HCT116 (cell line): Measurements from ENCODE around the gene CTSG. TPM values are rescaled to one million over a fixed set of nuclear protein-coding genes. Genes with fewer than 3 reads are reported as not detected.

Experiments
- ATAC-seq: fragments of 200-7000 bp; cut with Tn5 transposase; 2 replicates; pipeline ENCODE4 v1.9.1; 2020; ENCODE audit warnings: mild to moderate bottlenecking, moderate library complexity
- BruUV-seq: library from RNA; stranded (reverse); fragments of 400-500 nt; replicated peaks from 2 replicates; lab custom pipeline; 2021; lab: Mats Ljungman, UMichigan
- CTCF ChIA-PET: fragments of 300-600 bp; sonication (Branson Sonifier 250); formaldehyde crosslinking; loops from one replicate; lab custom pipeline; 2021; ENCODE audit warnings: antibody characterized with exemption; lab: Charles Lee
- POLR2A ChIA-PET: fragments of 300-600, 350-600 bp; sonication (Branson Sonifier 250); formaldehyde crosslinking; loops from one replicate; lab custom pipeline; 2021; ENCODE audit warnings: antibody characterized with exemption; lab: Charles Lee
- RAD21 ChIA-PET, 2 experiments: fragments of 300-600 bp; sonication (Branson Sonifier 250); formaldehyde crosslinking; loops; one replicate each; lab custom pipeline; 2023; ENCODE audit warnings: low total read pairs in 2 of 2; ENCODE audit not compliant: uncharacterized antibody in 2 of 2, unreplicated experiment in 2 of 2, low non-redundant PET in 1 of 2; lab: Charles Lee
- DNase-seq: peaks from one replicate; pipeline ENCODE4 v3.0.0-alpha.2; 2010; ENCODE audit warnings: low read depth, low spot score
- H2AFZ ChIP-seq: fragments of 200-600 bp; shearing (Covaris generic), sonication (generic); 2 replicates; pipeline ENCODE4 v1.6.1; 2017; ENCODE audit warnings: low read depth, mixed run types, mixed read lengths, antibody characterized with exemption, low read length; ENCODE audit not compliant: poor library complexity, severe bottlenecking
- H3K27ac ChIP-seq: 2 replicates; pipeline ENCODE4 v1.5.1; 2012; ENCODE audit warnings: low read depth, low read length
- H3K27me3 ChIP-seq: fragments of 200-600 bp; sonication (generic); 2 replicates; pipeline ENCODE4 v1.6.1; 2016; ENCODE audit warnings: mixed run types, low read length, mixed read lengths; ENCODE audit not compliant: insufficient read depth
- H3K36me3 ChIP-seq, 2 experiments: fragments of 200-500 bp in 1 of 2; fragments of 200-600 bp in 1 of 2; sonication (Bioruptor generic) in 1 of 2; sonication (generic) in 1 of 2; 2 replicates each; pipeline versions ENCODE4 v1.5.1 to v1.6.1; 2014 to 2016; ENCODE audit warnings: low read length in 2 of 2, inconsistent platforms in 1 of 2, mixed read lengths in 1 of 2, mixed run types in 1 of 2; ENCODE audit not compliant: insufficient read depth in 2 of 2, control insufficient read depth in 1 of 2
- H3K4me1 ChIP-seq, 2 experiments: fragments of 200-600 bp in 1 of 2; sonication (generic) in 1 of 2; 2 replicates each; pipeline versions ENCODE4 v1.5.1 to v1.6.1; 2012 to 2017; ENCODE audit warnings: low read length in 2 of 2, inconsistent platforms in 1 of 2, mild to moderate bottlenecking in 1 of 2, mixed read lengths in 1 of 2, mixed run types in 1 of 2, moderate library complexity in 1 of 2; ENCODE audit not compliant: insufficient read depth in 2 of 2, control insufficient read depth in 1 of 2
- H3K4me2 ChIP-seq: fragments of 200-600 bp; sonication (generic); 2 replicates; pipeline ENCODE4 v1.6.1; 2017; ENCODE audit warnings: mixed run types, low read length, mixed read lengths
- H3K4me3 ChIP-seq, 2 experiments: fragments of 200-600 bp in 1 of 2; sonication (generic) in 1 of 2; replicated peaks in 1 of 2; 2 replicates each; pipeline ENCODE4 v1.5.1; 2011 to 2016; ENCODE audit warnings: low read length in 2 of 2, control low read depth in 1 of 2, low read depth in 1 of 2, mild to moderate bottlenecking in 1 of 2, mixed read lengths in 1 of 2, mixed run types in 1 of 2
- H3K79me2 ChIP-seq: fragments of 200-600 bp; sonication (generic); 2 replicates; pipeline ENCODE4 v1.6.1; 2017; ENCODE audit warnings: mild to moderate bottlenecking, mixed run types, low read length, moderate library complexity, mixed read lengths; ENCODE audit not compliant: insufficient read depth
- H3K9ac ChIP-seq: fragments of 200-600 bp; sonication (generic); 2 replicates; pipeline ENCODE4 v1.6.1; 2016; ENCODE audit warnings: low read length, mixed read lengths
- H3K9me2 ChIP-seq: fragments of 200-600 bp; sonication (generic), shearing (Covaris generic); 2 replicates; pipeline ENCODE4 v1.6.1; 2017; ENCODE audit warnings: mixed run types, mild to moderate bottlenecking, moderate library complexity; ENCODE audit not compliant: insufficient read depth
- H3K9me3 ChIP-seq, 2 experiments: fragments of 200-500 bp in 1 of 2; fragments of 200-600 bp in 1 of 2; sonication (Bioruptor generic) in 1 of 2; sonication (generic) in 1 of 2; 2 replicates each; pipeline ENCODE4 v1.6.1; 2014 to 2017; ENCODE audit warnings: low read length in 2 of 2, mixed read lengths in 2 of 2, inconsistent platforms in 1 of 2, low read depth in 1 of 2, mild to moderate bottlenecking in 1 of 2, mixed run types in 1 of 2, moderate library complexity in 1 of 2; ENCODE audit not compliant: control insufficient read depth in 1 of 2, insufficient read depth in 1 of 2
- H4K20me1 ChIP-seq: fragments of 200-600 bp; sonication (generic), shearing (Covaris generic); 2 replicates; pipeline ENCODE4 v1.6.1; 2017; ENCODE audit warnings: mixed run types, mild to moderate bottlenecking, moderate library complexity; ENCODE audit not compliant: insufficient read depth
- ATF3 ChIP-seq: IDR thresholded peaks from 2 replicates; pipeline ENCODE4 v1.6.1; 2012
- CBX3 ChIP-seq: IDR thresholded peaks from 2 replicates; pipeline ENCODE4 v1.6.1; 2012; ENCODE audit warnings: low read depth
- EZH2 ChIP-seq: fragments of 200-600 bp; sonication (generic); IDR thresholded peaks from 2 replicates; pipeline ENCODE4 v1.6.1; 2017; ENCODE audit warnings: antibody characterized with exemption, mixed run types
- EZH2phosphoT487 ChIP-seq: fragments of 200-600 bp; IDR thresholded peaks from 2 replicates; pipeline ENCODE4 v1.6.1; 2018; ENCODE audit warnings: antibody characterized with exemption, borderline replicate concordance
- JUND ChIP-seq: IDR thresholded peaks from 2 replicates; pipeline ENCODE4 v1.6.1; 2012
- POLR2A ChIP-seq: IDR thresholded peaks from 2 replicates; pipeline ENCODE4 v1.7.0; 2011; ENCODE audit warnings: borderline replicate concordance; ENCODE audit not compliant: insufficient read depth, insufficient read length; ENCODE audit errors: extremely low read depth
- POLR2AphosphoS5 ChIP-seq: IDR thresholded peaks from 2 replicates; pipeline ENCODE4 v1.6.1; 2011; ENCODE audit warnings: mild to moderate bottlenecking, low read depth, low read length, moderate library complexity
- REST ChIP-seq: IDR thresholded peaks from 2 replicates; pipeline ENCODE4 v1.6.1; 2012; ENCODE audit warnings: low read depth
- SIN3A ChIP-seq: IDR thresholded peaks from 2 replicates; pipeline ENCODE4 v1.6.1; 2012; ENCODE audit warnings: low read depth
- SP1 ChIP-seq: IDR thresholded peaks from 2 replicates; pipeline ENCODE4 v1.6.1; 2012; ENCODE audit warnings: low read depth
- SRF ChIP-seq: IDR thresholded peaks from 2 replicates; pipeline ENCODE4 v1.6.1; 2012; ENCODE audit warnings: low read depth
- ZBTB33 ChIP-seq: IDR thresholded peaks from 2 replicates; pipeline ENCODE4 v1.6.1; 2011; ENCODE audit warnings: mild to moderate bottlenecking, low read length, moderate library complexity; ENCODE audit not compliant: insufficient replicate concordance; ENCODE audit errors: extremely low read depth
- ZNF274 ChIP-seq: fragments of 200-500 bp; sonication (Bioruptor generic); IDR thresholded peaks from 2 replicates; pipeline ENCODE4 v1.6.1; 2014; ENCODE audit warnings: mild to moderate bottlenecking, low read depth, low read length, inconsistent platforms
- intact Hi-C: fragments of 100-400 bp; cut with micrococcal nuclease; formaldehyde crosslinking; loops from 2 replicates; pipeline ENCODE4 v1.10.0; 2022
- total RNA-seq: library from RNA; stranded (reverse); gene quantifications from one replicate; pipeline ENCODE4 v1.2.1, GENCODE V29; 2021; ENCODE audit not compliant: unreplicated experiment
- TF ChIP-seq, protein P1 (sequence below), 3 experiments: fragments of 200-600 bp in 1 of 3; sonication (generic) in 1 of 3; IDR thresholded peaks in 2 of 3; conservative IDR thresholded peaks in 1 of 3; 2 replicates each; pipeline ENCODE4 v1.5.1; 2012 to 2017; ENCODE audit warnings: low read depth in 2 of 3, low read length in 2 of 3, antibody characterized with exemption in 1 of 3, borderline replicate concordance in 1 of 3, control low read depth in 1 of 3, mild to moderate bottlenecking in 1 of 3, mixed read lengths in 1 of 3, mixed run types in 1 of 3, moderate library complexity in 1 of 3; ENCODE audit not compliant: insufficient read depth in 1 of 3

The CTSG gene
- total RNA-seq, 1 experiment from 2014 or later, result not detected

- no peaks in the 10 kb centered on the region for H3K79me2 ChIP-seq
- no TSS peak for BruUV-seq
- H3K36me3 ChIP-seq, result no peaks in the 10 kb centered on the region
- POLR2A ChIA-PET, result no interaction called here
- H3K4me2 ChIP-seq, result no peak overlapping the region
- H2AFZ ChIP-seq, result no peak overlapping the region
- DNase-seq (no peak), ATAC-seq (no peak)
- no peaks in the 10 kb centered on the region for H3K9me3 ChIP-seq
- H3K27ac ChIP-seq, result no peak overlapping the region
- intact Hi-C loops, result no loop called here
- H3K9ac ChIP-seq, result no peak overlapping the region
- no peak overlapping the region for H3K4me3 ChIP-seq
- TF ChIP-seq ZNF274, result no peak
- RAD21 ChIA-PET, result no interaction called here
- no peaks in the 10 kb centered on the region; the same call in 1 of the 2 replicates for H3K27me3 ChIP-seq
- H4K20me1 ChIP-seq, result no peaks in the 10 kb centered on the region
- no peaks in the 10 kb centered on the region for H3K4me1 ChIP-seq
- CTCF ChIA-PET, result no interaction called here
- no peaks in the 10 kb centered on the region for H3K9me2 ChIP-seq
Measured at GRCh38 chr14:24578558-24578957, 2.5 kb upstream of the CTSG start.

- Histone ChIP-seq H3K9me3 (no peaks in the 10 kb centered on the region), H3K4me3 (no peak overlapping the region), H4K20me1 (no peaks in the 10 kb centered on the region), H3K4me1 (no peaks in the 10 kb centered on the region), H3K36me3 (no peaks in the 10 kb centered on the region), H3K27ac (no peak overlapping the region), H3K9ac (no peak overlapping the region), H3K4me2 (no peak overlapping the region), H3K9me2 (no peaks in the 10 kb centered on the region), H3K27me3 (peaks cover 8% of the 10 kb centered on the region; the same call in 1 of the 2 replicates), H3K79me2 (no peaks in the 10 kb centered on the region), H2AFZ (no peak overlapping the region)
- ATAC-seq, result no peak
- RAD21 ChIA-PET, result no interaction called here
- CTCF ChIA-PET, result no interaction called here
- intact Hi-C loops, result no loop called here
- POLR2A ChIA-PET, result no interaction called here
- BruUV-seq, result no TSS peak
- no peak for DNase-seq
- TF ChIP-seq JUND (no peak), POLR2AphosphoS5 (no peak), ATF3 (no peak), POLR2A (no peak), EZH2phosphoT487 (no peak), REST (no peak), ZBTB33 (no peak), SRF (no peak), SIN3A (no peak), EZH2 (no peak), CBX3 (no peak), SP1 (no peak)
- TF ChIP-seq, protein P1, sequence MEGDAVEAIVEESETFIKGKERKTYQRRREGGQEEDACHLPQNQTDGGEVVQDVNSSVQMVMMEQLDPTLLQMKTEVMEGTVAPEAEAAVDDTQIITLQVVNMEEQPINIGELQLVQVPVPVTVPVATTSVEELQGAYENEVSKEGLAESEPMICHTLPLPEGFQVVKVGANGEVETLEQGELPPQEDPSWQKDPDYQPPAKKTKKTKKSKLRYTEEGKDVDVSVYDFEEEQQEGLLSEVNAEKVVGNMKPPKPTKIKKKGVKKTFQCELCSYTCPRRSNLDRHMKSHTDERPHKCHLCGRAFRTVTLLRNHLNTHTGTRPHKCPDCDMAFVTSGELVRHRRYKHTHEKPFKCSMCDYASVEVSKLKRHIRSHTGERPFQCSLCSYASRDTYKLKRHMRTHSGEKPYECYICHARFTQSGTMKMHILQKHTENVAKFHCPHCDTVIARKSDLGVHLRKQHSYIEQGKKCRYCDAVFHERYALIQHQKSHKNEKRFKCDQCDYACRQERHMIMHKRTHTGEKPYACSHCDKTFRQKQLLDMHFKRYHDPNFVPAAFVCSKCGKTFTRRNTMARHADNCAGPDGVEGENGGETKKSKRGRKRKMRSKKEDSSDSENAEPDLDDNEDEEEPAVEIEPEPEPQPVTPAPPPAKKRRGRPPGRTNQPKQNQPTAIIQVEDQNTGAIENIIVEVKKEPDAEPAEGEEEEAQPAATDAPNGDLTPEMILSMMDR (IDR thresholded peaks at IDR 0.05 in 2 of 3, conservative IDR thresholded peaks at IDR 0.05 in 1 of 3; ENCODE audit: borderline replicate concordance in 1 of 3, insufficient read depth in 1 of 3, low read depth in 2 of 3, low read length in 2 of 3), result no peak
Measured at GRCh38 chr14:24576771-24577170, 721 bp upstream of the CTSG start.
